ENCODE measurements around the gene WDFY2.

The WDFY2 gene

GRCh38 chr13:51603716-51604115 lies 19.5 kb downstream of the WDFY2 start:
- DNase-seq = no peak

GRCh38 chr13:51605698-51606097 lies 21.4 kb downstream of the WDFY2 start:
- DNase-seq = no peak

- no peak for DNase-seq
Observed at GRCh38 chr13:51607165-51607564, 22.9 kb downstream of the WDFY2 start.

GRCh38 chr13:51608857-51609406 lies 24.7 kb downstream of the WDFY2 start:
- no peak for DNase-seq

- DNase-seq = no peak
Observed at GRCh38 chr13:51612867-51613266, 28.6 kb downstream of the WDFY2 start.

GRCh38 chr13:51613535-51613934 lies 29.3 kb downstream of the WDFY2 start:
- DNase-seq = no peak

- DNase-seq = peak; percentile 19 to 46
Observed at GRCh38 chr13:51614350-51614786, 30.1 kb downstream of the WDFY2 start.

GRCh38 chr13:51618626-51619025 lies 34.4 kb downstream of the WDFY2 start:
- no peak for DNase-seq

GRCh38 chr13:51619614-51620013 lies 35.4 kb downstream of the WDFY2 start:
- no peak for DNase-seq

- no peak for DNase-seq
Observed at GRCh38 chr13:51620165-51620983, 36.1 kb downstream of the WDFY2 start.

- no peak for DNase-seq
Observed at GRCh38 chr13:51621602-51622001, 37.3 kb downstream of the WDFY2 start.

GRCh38 chr13:51623473-51623872 lies 39.2 kb downstream of the WDFY2 start:
- no peak for DNase-seq

GRCh38 chr13:51624207-51624606 lies 39.9 kb downstream of the WDFY2 start:
- DNase-seq = no peak

GRCh38 chr13:51624695-51625345 lies 40.6 kb downstream of the WDFY2 start:
- no peak for DNase-seq

- no peak for DNase-seq
Observed at GRCh38 chr13:51625555-51626345, 41.5 kb downstream of the WDFY2 start.

- DNase-seq = no peak
Observed at GRCh38 chr13:51626749-51627148, 42.5 kb downstream of the WDFY2 start.

GRCh38 chr13:51628059-51628852 lies 44.0 kb downstream of the WDFY2 start:
- DNase-seq = no peak

- no peak for DNase-seq
Observed at GRCh38 chr13:51629491-51630287, 45.4 kb downstream of the WDFY2 start.

GRCh38 chr13:51630288-51630615 lies 46.0 kb downstream of the WDFY2 start:
- no peak for DNase-seq

GRCh38 chr13:51632591-51633362 lies 48.5 kb downstream of the WDFY2 start:
- no peak for DNase-seq
